GM19351 (cell line): ENCODE results near the gene SLC12A7.

Source experiments
- ATAC-seq: cut with Tn5 transposase; IDR thresholded peaks from one replicate; pipeline ENCODE4 v1.9.1; 2021; ENCODE audit warnings: mild to moderate bottlenecking, moderate library complexity; ENCODE audit not compliant: unreplicated experiment

SLC12A7 gene

DNA sequence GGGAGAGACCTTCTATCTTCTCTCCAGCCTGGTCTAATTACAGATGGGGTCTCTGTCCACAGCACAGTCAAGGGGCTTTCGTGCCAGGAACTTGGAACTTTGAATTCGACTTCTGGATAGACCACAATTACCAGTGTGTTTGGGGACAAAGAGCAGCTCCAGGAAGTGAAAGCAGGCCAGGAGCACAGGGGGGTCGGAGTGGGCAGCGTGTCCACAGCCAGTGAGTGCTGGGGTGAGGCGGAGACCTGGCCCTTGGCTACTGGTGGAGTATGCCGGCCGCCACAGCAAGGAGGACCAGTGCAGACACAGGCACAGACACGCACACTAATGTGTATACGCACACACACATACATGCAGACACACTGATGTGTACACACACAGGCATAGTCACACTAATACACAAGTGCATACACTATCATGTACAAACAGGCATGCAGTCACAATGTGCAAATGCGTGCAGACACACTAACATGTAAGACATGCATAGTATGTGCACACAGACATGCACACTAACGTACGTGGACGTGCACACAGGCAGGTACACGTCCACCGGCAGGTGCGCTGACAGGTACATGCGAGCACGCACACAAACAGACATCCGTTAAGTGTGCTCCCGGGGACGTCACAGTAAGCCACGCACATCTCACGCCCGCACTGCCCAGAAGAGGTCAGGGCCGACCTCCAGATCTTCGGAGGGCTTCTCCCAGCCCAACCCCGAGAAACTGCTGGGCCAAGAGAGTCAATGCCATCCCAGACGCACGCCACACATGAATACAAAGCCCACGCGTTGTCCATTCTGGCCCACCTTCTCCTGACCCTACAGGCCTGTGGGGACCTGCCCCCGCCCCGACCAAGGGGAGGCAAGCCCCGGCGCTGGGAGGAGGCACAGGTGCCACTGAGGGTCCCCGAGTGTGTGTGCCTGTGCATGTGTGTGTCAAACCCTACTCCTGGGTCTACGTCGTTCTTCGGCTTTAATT, 56.8 kb downstream of the SLC12A7 start:
- no peak for ATAC-seq

DNA sequence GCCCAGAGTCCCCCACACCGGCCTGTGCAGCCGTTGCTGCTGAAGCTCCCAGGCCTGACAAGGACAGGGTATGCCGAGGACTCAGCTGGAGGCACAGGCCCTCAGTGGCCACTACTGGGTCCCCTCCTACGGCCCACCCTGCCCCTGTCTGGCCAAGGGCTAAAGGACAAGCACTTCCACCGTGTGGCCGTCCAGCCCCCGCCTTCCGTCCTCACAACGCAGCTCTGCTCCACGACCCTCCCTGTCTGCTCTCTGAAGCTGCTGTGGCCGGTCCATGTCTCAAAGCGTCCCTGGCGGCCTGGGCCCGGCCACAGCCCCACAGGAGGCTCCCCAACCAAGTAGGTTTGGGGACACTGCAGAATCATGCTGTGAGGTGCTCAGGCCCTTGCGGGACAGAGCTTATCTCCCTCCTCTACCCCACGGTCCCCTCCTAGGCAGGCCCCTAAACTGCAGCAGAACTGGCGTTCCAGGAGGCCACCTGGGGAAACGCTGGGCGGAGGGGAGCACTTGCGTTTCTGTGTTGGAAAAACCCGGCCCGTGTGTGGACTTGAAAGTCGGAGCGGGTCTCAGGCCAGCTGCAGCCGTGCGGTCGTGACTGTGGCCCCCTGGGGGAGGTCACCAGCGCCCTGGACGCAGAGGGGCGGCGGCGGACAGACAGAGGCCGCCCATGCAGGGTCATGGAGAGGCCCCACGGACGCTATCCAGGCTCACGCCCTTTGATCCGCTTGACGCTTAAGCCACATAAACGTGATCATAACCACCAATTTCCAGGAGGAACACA, 57.7 kb downstream of the SLC12A7 start:
- ATAC-seq = no peak

DNA sequence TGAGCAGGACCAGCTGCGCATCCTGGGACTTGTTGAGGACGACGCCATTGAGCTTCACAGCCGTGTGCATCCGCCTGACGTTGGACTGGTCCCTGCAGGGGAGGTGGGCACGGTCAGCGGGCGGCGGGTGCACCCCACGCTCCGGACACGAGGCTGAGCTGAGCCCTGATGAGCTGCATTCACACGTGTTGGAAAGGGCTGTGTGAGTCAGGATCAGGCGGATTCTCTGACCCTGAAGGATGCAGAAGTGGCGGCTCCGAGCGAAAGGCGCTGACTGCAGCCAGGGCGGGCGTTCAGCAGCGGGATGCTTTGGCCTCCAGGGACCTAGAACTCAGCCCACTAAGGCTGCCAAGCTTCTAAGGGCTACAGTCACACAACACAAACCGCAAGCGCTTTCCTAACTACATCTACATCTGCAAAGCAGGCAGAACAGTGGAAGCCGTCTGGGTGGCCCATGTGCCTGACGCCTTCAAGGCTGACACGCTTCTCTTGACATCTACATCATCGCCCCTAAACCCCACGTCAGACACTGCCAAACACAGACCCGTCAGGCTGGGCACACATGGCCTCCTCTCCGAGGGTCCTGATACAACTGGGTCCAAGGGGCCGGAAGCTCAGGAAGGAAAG, 58.4 kb downstream of the SLC12A7 start:
- ATAC-seq = no peak

DNA sequence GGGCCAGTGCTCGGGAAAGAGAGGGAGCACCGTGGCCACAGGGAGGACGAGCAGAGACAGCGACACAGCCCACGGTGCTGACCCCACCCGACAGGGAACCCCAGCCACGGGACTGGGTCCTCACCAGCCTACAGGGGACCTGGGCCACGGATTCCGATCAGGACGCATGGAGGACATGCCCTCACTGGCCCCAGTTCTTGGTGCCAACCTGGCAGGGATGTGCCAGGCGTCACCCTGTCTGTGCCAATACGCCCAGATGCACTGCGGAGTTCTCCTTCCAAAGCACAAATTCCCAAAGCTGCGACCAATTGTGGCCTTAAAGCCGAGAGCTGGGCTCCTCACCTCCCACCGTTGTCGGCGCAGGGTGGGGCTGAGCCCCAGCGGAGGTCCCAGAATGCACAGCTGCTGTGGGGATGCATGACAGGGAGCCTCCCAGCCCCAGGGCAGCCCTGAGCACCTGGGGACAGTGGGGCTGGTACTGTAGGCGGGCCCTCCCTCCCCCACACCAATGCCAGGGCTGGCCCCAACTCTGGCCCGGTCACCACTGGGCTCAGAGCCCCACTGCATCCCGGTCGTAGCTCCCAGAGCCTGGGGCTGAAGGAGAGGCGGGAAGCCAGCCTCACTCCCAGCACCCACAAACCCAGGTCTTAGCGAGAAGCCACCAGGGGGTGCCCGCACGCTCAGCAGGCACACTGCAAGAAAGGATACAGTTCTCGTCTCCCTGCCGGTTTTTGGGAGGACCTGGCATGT, 59.0 kb downstream of the SLC12A7 start:
- ATAC-seq = no peak

DNA sequence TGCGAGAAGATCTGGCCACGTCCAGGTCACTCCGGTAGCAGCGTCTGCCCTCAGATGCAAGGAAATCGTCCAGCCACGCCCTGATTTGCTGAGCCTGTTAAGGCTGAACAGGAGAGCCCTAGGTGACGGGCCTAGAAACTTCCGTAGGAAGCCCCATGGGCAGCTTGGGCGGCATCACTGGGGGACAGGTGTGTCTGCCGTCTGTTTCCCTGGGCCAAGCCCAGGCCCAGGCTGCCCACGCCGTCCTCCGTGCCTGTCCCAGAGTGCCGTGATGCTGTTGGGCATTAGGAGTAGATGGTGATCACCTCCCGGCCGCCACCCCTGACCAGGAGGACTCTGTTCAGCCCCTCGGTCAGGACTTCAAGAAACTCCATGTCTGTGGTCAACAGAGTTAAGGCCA, 59.8 kb downstream of the SLC12A7 start:
- no peak for ATAC-seq

DNA sequence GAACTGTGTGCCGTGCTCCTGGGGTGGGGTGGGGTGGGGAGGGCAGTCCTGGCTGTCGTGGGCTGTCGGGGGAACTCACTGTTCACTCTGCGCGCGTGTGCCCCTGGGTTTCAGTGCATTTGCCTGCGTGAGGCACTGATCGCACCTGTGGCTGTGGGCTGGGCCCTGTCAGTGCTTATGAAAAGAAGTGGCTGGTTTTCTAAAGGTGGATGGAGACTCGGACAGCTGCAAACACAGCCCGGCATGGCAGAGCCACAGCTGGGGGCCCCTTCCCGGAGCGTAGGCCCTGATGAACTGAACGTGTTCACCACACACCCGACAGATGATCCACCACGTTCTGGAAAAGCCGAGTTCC, 60.5 kb downstream of the SLC12A7 start:
- ATAC-seq = no peak

DNA sequence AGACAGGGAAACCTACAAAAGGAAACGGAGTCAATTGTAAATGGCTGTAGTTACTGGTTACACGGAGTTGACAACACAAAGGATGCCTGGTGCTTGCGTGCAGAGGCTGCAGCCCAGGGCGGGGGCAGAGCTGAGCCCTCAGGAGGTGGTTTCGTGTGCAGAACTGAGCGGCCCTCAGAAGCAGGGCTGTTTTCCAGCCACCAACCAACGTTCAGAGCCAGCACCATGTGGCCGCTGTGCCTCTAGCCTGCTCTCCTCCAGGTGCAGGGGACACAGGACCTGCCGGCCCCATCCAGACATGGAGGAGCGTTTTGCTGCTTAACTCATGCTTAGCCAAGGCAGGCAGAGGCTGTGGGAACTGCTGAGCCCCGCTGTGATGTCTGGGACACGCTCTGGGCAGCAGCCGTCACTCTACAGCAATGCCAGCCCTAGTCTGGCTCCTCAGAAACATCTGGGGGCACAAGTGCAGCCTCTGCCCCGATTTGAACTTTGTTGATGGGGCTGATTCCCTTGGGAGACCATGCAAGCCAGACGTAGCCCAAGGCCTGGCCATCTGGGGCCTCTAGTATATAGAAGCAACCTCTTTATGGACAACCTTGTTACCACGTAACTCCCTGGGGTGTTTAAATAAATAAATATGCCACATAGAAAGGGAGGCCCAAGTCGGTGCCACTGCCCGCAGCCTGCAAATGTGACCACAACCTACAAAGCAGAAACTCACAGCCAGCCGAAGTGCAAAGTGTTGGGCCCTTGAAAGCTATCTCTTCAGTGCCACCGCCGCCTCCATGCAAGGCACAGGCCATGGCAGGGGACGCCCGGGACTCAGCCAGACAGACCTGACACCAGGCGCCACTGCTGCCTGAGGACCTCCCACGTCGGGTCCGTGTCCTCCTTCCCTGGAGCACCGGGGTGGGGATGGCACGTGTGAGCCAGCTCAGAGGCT, 61.2 kb downstream of the SLC12A7 start:
- no peak for ATAC-seq

DNA sequence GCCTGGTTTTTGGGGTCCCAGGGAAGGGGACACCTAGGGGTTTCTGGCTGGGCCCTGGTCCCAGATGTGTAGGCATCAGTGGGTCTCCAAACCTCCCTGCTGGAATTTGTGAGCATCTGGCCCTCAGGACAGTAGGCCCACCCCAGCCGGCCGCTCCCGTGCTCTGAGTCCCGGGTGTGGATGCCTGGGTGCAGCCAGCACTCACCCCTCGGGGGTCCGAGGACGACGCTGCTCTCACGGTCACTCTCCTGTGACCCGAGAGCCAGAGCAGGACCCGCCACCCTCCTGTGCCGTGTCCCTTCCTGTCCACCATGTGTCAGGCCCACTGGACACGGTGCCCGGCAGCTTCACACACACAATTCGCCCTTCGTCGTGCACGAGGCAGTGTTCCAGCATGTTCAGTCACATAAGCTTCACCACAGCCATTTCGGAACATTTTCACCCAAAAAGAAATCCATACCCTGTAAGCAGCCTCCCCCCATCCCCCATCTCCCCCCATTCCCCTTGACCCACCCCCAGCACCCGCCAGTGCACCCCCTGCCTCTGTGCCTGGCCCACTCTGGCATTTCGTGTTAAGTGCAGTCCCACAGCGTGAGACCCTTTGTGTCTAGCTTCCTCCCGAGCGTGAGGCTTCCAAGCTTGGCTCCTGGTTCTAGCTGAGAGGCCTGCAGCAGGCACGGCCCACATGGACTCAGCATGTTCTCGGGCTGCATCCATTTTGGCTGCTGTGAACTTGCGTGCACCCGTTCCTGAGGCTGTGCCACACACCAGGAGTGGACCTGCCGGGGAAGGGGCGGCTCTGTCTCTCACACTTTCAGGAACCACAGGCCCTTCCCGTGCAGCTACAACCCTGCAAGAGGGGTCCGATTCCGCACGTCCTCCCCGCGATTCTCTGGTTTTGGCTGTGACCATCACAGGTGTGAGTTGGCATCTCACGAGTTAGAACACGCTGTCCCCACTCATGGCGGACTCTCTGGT, 62.7 kb downstream of the SLC12A7 start:
- no peak for ATAC-seq

DNA sequence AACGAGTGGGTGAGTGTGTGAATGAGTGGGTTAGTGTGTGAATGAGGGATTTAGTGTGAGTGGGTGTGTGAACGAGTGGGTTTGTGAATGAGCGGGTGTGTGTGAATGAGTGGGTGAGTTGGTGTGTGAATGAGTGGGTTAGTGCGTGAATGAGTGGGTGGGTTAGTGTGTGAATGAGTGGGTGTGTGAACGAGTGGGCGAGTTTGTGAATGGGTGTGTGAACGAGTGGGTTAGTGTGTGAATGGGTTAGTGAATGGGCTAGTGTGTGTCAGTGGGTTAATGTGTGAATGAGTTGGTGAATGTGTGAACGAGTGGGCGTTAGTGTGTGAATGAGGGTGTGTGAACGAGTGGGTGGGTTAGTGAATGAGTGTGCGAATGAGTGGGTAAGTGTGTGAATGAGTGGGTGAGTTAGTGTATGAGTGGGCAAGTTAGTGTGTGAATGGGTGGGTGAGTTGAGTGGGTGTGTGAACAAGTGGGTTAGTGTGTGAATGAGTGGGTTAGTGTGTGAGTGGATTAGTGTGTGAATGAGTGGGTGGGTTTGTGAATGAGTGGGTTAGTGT, 63.6 kb downstream of the SLC12A7 start:
- ATAC-seq = no peak

DNA sequence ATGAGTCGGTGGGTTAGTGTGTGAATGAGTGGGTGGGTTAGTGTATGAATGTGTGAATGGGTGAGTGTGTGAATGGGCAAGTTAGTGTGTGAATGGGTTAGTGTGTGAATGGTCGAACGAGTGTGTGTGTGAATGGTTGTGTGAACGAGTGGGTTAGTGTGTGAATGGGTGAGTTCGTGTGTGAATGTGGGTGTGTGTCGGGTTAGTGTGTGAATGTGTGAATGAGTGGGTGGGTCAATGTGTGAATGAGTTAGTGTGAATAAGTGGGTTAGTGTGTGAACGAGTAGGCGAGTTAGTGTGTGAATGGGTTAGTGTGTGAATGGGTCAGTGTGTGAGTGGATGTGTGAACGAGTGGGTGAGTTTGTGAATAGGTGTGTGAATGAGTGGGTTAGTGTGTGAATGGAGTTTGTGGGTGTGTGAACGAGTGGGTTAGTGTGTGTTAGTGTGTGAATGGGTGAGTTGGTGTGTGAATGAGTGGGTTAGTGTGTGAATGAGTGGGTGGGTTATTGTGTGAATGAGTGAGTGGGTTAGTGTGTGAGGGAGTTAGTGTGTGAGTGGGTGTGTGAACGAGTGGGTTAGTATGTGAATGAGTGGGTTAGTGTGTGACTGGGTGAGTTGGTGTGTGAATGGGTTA, 64.4 kb downstream of the SLC12A7 start:
- ATAC-seq = no peak

DNA sequence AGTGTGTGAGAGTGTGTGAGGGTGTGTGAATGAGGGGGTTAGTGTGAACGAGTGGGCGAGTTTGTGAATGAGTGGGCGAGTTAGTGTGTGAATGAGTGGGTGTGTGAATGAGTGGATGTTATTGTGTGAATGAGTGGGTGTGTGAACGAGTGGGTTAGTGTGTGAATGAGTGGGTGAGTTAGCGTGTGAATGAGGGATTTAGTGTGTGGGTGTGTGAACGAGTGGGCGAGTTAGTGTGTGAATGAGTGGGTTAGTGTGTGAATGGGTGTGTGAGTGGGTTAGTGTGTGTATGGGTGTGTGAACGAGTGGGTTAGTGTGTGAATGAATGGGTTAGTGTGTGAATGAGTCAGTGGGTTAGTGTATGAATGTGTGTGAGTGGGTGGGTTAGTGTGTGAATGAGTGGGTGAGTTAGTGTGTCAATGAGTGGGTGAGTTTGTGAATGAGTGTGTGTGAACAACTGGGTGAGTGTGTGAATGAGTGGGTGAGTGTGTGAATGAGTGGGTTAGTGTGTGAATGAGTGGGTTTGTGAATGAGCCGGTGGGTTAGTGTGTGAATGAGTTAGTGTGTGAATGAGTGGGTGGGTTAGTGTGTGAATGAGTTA, 65.8 kb downstream of the SLC12A7 start:
- no peak for ATAC-seq

DNA sequence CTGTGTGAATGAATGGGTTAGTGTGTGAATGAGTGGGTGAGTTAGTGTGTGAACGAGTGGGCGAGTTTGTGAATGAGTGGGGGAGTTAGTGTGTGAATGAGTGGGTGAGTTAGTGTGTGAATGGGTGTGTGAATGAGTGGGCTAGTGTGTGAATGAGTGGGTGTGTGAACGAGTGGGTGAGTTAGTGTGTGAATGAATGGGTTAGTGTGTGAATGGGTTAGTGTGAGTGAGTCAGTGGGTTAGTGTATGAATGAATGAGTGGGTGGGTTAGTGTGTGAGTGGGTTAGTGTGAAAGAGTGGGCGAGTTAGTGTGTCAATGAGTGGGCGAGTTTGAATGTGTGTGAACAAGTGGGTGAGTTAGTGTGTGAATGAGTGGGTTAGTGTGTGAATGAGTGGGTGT, 67.7 kb downstream of the SLC12A7 start:
- ATAC-seq = no peak

DNA sequence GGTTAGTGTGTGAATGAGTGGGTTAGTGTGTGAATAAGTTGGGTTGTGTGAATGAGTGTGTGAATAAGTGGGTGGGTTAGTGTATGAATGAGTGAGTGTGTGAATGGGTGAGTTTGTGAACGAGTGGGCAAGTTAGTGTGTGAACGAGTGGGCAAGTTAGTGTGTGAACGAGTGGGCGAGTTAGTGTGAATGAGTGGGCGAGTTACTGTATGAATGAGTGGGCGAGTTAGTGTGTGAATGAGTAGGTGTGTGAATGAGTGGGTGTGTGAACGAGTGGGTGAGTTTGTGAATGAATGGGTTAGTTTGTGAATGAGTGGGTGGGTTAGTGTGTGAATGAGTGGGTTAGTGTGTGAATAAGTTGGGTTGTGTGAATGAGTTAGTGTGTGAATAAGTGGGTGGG, 68.5 kb downstream of the SLC12A7 start:
- ATAC-seq = no peak

DNA sequence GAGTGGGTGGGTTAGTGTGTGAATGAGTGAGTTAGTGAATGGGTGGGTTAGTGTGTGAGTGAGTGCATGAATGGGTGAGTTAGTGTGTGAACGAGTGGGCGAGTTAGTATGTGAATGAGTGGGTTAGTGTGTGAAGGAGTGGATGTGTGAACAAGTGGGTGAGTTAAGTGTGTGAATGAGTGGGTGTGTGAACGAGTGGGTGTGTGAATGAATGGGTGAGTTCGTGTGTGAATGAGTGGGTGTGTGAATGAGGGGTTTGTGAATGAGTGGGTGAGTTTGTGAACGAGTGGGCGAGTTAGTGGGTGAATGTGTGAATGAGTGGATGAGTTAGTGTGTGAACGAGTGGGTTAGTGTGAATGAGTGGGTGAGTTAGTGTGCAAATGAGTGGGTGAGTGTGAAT, 69.2 kb downstream of the SLC12A7 start:
- no peak for ATAC-seq

DNA sequence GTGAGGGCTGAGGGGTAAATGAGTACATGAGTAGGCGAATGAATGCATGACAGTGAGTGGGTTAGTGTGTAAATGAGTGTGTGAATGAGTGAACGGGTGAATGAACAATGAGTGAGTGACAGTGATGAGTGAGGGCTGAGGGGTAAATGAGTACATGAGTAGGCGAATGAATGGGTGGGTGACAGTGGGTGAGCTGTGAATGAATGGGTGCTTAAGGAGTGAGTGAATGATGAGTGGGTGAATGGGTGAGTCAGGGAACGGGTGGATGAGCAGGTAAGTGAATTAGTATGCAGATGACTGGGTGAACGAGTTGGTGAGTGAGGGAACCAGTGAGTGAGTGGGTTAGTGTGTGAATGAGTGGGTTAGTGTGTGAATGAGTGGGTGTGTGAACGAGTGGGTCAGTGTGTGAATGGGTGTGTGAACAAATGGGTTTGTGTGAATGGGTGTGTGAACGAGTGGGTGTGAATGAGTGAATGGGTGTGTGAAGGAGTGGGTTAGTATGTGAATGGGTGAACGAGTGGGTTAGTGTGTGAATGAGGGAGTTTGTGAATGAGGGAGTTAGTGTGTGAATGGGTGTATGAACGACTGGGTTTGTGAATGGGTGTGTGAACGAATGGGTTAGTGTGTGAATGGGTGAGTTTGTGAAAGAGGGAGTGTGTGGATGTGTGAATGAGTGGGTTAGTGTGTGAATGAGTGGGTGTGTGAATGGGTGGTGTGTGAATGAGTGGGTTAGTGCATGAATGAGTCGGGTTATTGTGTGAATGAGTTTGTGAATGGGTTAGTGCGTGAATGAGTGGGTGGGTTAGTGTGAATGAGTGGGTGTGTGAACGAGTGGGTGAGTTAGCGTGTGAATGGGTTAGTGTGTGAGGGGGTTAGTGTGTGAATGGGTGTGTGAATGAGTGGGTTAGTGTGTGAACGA, 70.4 kb downstream of the SLC12A7 start:
- no peak for ATAC-seq

DNA sequence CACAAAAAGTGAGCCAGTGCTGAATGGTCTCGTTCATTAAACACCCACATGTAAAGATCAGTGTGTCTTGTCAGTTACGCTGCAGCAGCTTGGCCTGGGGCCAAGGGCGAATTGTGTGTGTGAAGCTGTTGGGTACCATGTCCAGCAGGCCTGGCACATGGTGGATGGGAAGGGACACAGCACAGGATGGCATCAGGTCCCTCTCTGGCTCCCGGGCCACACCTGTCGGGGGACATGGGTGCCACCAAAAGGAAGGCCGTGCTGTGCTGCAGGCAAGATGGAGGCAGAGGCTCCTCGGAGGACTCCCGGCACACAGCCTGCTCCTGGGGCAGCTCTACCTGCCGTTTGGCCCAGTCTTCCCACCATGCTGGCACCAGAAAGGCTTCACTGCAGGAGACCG, 71.3 kb downstream of the SLC12A7 start:
- ATAC-seq = no peak
